ENCODE results near the gene NUP210. TPM values are rescaled to one million over a fixed set of nuclear protein-coding genes. Genes with fewer than 3 reads are reported as not detected.

NUP210 gene
- polyA plus RNA-seq, 1 of the 3 experiments (the other 2 are of a cell fraction), result 1.8 TPM

DNA sequence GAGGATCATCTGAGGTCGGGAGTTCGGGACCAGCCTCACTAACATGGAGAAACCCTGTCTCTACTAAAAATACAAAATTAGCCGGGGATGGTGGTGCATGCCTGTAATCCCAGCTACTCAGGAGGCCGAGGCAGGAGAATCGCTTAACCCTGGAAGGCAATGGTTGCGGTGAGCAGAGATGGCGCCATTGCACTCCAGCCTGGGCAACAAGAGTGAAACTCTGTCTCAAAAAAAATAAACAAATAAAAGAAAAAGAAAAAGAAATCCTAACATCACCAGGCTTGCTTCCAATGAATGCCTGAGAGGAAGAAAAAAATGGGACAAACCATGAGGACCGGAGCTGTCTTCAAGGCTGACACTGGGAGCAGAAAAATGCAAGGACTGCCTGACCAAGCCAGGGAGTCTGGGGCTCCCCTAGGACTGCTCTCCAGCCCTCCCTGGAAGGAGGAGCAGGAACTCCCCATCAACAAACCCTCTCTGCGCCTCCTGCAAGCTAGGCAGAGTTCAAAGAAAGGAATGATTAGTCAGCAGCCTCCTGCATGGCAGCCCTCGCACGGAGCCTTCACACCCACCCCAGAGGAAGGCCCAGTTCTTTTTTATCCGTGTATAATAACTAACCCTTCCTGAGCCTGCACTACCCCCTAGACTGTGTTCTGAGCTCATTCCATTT is 55.4 kb downstream of the NUP210 start:
- H3K4me2 ChIP-seq, result no peak overlapping the region
- TF ChIP-seq TEAD4 (IDR thresholded peaks at IDR 0.05; ENCODE audit: borderline replicate concordance, insufficient read depth) (no peak), GABPA (IDR thresholded peaks at IDR 0.05; ENCODE audit: low read depth) (no peak), RCOR1 (IDR thresholded peaks at IDR 0.05; ENCODE audit: low read length) (no peak), RAD21 (IDR thresholded peaks at IDR 0.05; ENCODE audit: low read length) (no peak), EZH2phosphoT487 (IDR thresholded peaks at IDR 0.05; ENCODE audit: borderline replicate concordance, low read depth) (no peak), YY1 (IDR thresholded peaks at IDR 0.05; ENCODE audit: low read depth) (no peak), FOXJ3 (CRISPR knock-in tag; IDR thresholded peaks at IDR 0.05) (no peak), NFIC (IDR thresholded peaks at IDR 0.05; ENCODE audit: borderline replicate concordance) (no peak), MXI1 (IDR thresholded peaks at IDR 0.05; ENCODE audit: low read depth, low read length) (no peak), CHD2 (IDR thresholded peaks at IDR 0.05; ENCODE audit: low read length, partially characterized antibody) (no peak), RXRA (IDR thresholded peaks at IDR 0.05; ENCODE audit: borderline replicate concordance, low read depth) (no peak), GATA2 (CRISPR knock-in tag; IDR thresholded peaks at IDR 0.05) (no peak), SMC3 (IDR thresholded peaks at IDR 0.05; ENCODE audit: low read depth, low read length) (no peak), ELF1 (IDR thresholded peaks at IDR 0.05) (no peak), FOSL2 (IDR thresholded peaks at IDR 0.05; ENCODE audit: borderline replicate concordance, low read depth) (no peak)
- TF ChIP-seq, protein P1, sequence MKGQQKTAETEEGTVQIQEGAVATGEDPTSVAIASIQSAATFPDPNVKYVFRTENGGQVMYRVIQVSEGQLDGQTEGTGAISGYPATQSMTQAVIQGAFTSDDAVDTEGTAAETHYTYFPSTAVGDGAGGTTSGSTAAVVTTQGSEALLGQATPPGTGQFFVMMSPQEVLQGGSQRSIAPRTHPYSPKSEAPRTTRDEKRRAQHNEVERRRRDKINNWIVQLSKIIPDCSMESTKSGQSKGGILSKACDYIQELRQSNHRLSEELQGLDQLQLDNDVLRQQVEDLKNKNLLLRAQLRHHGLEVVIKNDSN (IDR thresholded peaks at IDR 0.05; ENCODE audit: borderline replicate concordance, low read depth), result no peak
- TF ChIP-seq, protein P2, sequence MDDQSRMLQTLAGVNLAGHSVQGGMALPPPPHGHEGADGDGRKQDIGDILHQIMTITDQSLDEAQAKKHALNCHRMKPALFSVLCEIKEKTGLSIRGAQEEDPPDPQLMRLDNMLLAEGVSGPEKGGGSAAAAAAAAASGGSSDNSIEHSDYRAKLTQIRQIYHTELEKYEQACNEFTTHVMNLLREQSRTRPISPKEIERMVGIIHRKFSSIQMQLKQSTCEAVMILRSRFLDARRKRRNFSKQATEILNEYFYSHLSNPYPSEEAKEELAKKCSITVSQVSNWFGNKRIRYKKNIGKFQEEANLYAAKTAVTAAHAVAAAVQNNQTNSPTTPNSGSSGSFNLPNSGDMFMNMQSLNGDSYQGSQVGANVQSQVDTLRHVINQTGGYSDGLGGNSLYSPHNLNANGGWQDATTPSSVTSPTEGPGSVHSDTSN (IDR thresholded peaks at IDR 0.05), result no peak
- TF ChIP-seq, protein P3, sequence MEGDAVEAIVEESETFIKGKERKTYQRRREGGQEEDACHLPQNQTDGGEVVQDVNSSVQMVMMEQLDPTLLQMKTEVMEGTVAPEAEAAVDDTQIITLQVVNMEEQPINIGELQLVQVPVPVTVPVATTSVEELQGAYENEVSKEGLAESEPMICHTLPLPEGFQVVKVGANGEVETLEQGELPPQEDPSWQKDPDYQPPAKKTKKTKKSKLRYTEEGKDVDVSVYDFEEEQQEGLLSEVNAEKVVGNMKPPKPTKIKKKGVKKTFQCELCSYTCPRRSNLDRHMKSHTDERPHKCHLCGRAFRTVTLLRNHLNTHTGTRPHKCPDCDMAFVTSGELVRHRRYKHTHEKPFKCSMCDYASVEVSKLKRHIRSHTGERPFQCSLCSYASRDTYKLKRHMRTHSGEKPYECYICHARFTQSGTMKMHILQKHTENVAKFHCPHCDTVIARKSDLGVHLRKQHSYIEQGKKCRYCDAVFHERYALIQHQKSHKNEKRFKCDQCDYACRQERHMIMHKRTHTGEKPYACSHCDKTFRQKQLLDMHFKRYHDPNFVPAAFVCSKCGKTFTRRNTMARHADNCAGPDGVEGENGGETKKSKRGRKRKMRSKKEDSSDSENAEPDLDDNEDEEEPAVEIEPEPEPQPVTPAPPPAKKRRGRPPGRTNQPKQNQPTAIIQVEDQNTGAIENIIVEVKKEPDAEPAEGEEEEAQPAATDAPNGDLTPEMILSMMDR (IDR thresholded peaks at IDR 0.05), result no peak
- TF ChIP-seq, protein P4, sequence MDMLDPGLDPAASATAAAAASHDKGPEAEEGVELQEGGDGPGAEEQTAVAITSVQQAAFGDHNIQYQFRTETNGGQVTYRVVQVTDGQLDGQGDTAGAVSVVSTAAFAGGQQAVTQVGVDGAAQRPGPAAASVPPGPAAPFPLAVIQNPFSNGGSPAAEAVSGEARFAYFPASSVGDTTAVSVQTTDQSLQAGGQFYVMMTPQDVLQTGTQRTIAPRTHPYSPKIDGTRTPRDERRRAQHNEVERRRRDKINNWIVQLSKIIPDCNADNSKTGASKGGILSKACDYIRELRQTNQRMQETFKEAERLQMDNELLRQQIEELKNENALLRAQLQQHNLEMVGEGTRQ (IDR thresholded peaks at IDR 0.05; ENCODE audit: borderline replicate concordance, low read depth, low read length), result no peak
- ChIA-PET POLR2A (interaction anchor here (0.8 kb wide), 1 partner anchor 8 kb away, joined by 3 read pairs; no protein-coding TSS in a partner anchor), CTCF (interaction anchor here (0.7 to 1.3 kb wide), 3 partner anchors 12 to 272 kb away, joined by 3 to 5 read pairs (median 3); no protein-coding TSS in a partner anchor)
- no peaks in the 10 kb centered on the region for H3K9me3 ChIP-seq
- H3K79me2 ChIP-seq (ENCODE audit: insufficient read depth), result no peaks in the 10 kb centered on the region
- no peaks in the 10 kb centered on the region for H3F3A ChIP-seq (replicated peaks; ENCODE audit: insufficient read depth)
- no peak overlapping the region; a peak in 1 of 4 replicates for H3K27ac ChIP-seq (ENCODE audit: low read depth in 2 of 2, low read length in 1 of 2)
- no peak overlapping the region for H3K9ac ChIP-seq
- no peaks in the 10 kb centered on the region for H3K4me1 ChIP-seq (ENCODE audit: control insufficient read depth in 1 of 2, insufficient read depth in 2 of 2, low read depth in 1 of 2, low read length in 1 of 2)
- H2AFZ ChIP-seq (ENCODE audit: low read depth), result no peak overlapping the region
- H3K36me3 ChIP-seq (replicated peaks in 1 of 2; ENCODE audit: control insufficient read depth in 1 of 2, insufficient read depth in 2 of 2, low read length in 1 of 2), result peaks cover 0 to 5% of the 10 kb centered on the region in 2 experiments
- H3K27me3 ChIP-seq (ENCODE audit: insufficient read depth), result no peaks in the 10 kb centered on the region
- no peak overlapping the region for H3K4me3 ChIP-seq (ENCODE audit: low read depth in 2 of 2, low read length in 1 of 2)
- H4K20me1 ChIP-seq (ENCODE audit: insufficient read depth), result no peaks in the 10 kb centered on the region
- no peak for DNase-seq
- no peaks in the 10 kb centered on the region for H3K9me2 ChIP-seq
- WGBS (ENCODE audit: low lambda C conversion rate), result 86% methylated on average over 12 of the region's 12 CpGs

All from SK-N-SH (cell line).